Measurements from ENCODE around the gene NRXN3. TPM values are rescaled to one million over a fixed set of nuclear protein-coding genes. Genes with fewer than 3 reads are reported as not detected.

NRXN3 gene
- total RNA-seq, 2 experiments from 2014 or later = not detected

DNA sequence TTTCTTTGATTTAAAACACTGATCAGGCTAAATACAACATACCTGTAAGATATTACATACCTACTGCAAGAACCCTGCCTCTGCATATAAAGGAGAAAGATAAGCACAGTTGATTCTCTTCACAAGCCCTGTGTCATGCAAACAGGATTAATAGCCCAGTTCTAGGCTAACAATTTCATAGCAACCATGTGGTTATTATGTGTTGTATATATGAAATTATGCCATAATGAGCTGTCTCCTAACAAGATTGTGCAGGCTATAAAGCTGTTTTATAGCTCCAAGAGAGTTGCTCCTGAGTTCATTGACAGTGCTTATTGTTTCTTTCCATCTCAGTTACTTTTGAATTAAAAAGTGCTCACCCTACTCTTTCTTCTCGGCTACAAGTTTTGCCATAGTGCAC lies 1431.9 kb downstream of the NRXN3 start:
- Mint-ChIP-seq H3K27me3 (no peaks in the 10 kb centered on the region), H3K36me3 (no peaks in the 10 kb centered on the region), H3K4me3 (no peak overlapping the region), H3K9me3 (ENCODE audit: low read depth) (peaks cover 2% of the 10 kb centered on the region), H3K4me1 (no peaks in the 10 kb centered on the region), H3K27ac (no peak overlapping the region)
- CTCF ChIA-PET = no interaction called here
- no peak for DNase-seq
- ATAC-seq = no peak

DNA sequence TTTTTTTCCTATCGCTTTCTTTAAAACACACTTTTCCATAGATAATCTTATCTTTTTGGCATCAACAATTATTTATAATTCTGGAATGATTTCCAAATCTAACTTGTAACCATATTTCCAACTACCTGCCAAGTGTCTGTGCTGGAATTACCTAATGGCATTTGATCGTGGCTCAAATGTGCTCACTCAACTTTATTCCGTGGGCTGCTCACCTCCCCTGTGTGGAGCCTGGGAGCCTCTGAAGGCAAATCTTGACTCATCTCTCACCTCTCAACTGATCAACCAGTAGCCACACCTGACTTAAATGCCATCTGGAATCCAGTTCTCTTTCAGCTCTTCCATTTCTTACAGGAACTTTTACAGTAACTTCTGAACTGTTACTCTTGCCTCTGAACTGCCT lies 1432.6 kb downstream of the NRXN3 start:
- Mint-ChIP-seq H3K27me3 (no peaks in the 10 kb centered on the region), H3K36me3 (no peaks in the 10 kb centered on the region), H3K4me1 (no peaks in the 10 kb centered on the region), H3K4me3 (no peak overlapping the region), H3K9me3 (ENCODE audit: low read depth) (peaks cover 2% of the 10 kb centered on the region), H3K27ac (no peak overlapping the region)
- CTCF ChIA-PET = no interaction called here
- no peak for ATAC-seq
- DNase-seq = no peak

DNA sequence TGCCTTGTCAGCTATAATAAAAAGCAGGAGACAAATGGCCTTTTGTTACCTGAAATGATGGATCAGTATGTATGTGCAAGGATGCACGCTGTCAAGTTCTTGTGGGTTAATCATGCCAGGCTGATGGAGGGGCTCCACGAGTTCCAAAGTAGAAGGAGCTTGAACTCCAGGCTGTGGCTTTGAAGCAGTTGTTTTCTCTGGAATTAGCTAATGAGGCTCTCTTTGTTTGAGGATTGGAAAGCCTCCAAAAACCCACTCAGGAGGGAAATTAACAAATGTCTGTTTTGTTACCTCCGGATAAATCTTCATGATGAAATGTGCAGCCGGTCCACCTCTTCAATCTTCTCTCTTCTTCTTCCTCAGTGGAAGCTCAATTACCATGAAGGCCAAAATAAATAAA lies 1435.7 kb downstream of the NRXN3 start:
- no peak overlapping the region for H3K4me3 Mint-ChIP-seq
- no peak overlapping the region for H3K27ac Mint-ChIP-seq
- CTCF ChIA-PET = no interaction called here

DNA sequence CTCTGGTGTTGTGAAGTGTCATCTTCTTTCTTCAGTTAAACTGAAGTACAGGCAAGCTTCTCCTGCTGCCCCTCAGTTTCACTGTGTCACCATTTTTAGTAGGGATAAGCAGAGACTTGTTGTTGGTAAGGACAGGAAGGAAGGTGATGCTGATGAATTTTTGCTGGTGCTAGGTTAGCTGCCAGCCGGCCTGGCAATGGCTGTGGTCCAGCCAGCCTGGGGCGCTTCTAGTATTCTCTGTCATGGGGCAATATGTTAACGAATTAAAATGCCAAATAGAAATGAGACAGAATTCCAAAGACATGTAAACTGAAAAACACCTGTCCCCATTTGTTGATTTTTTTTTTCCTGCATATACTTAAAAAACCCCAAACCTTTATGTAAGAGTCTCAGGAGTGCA lies 1438.3 kb downstream of the NRXN3 start:
- DNase-seq (no peak), ATAC-seq (no peak)
- H3K36me3 Mint-ChIP-seq = no peaks in the 10 kb centered on the region
- peaks cover 3% of the 10 kb centered on the region for H3K9me3 Mint-ChIP-seq (ENCODE audit: low read depth)
- H3K27me3 Mint-ChIP-seq = no peaks in the 10 kb centered on the region
- no peak overlapping the region for H3K4me3 Mint-ChIP-seq
- H3K27ac Mint-ChIP-seq = no peak overlapping the region
- CTCF ChIA-PET = no interaction called here
- no peaks in the 10 kb centered on the region for H3K4me1 Mint-ChIP-seq

More for the DNA sequence above, 1435.7 kb downstream of the NRXN3 start:
- DNase-seq (no peak), ATAC-seq (no peak)
- Mint-ChIP-seq H3K27me3 (no peaks in the 10 kb centered on the region), H3K36me3 (no peaks in the 10 kb centered on the region), H3K9me3 (ENCODE audit: low read depth) (peaks cover 3% of the 10 kb centered on the region), H3K4me1 (no peaks in the 10 kb centered on the region)

DNA sequence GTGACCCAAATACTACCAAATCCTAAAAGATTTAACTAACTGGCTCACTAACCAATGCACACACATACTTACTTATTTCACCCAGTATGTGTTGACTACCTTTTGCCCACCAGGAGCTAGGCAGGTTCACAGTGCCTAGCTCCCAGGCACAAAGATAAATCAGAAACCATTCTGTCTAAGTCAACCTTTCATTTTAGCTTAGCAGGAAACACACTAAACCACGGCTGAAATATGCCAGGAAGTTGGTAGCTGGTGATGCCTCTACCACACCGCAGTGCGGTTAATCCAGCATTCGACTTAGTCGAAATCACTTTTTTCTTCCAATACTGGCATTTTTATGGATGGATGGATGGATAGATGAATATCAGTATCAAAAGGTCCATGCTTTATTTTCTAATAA lies 1443.5 kb downstream of the NRXN3 start:
- H3K9me3 Mint-ChIP-seq (ENCODE audit: low read depth) = peaks cover 4% of the 10 kb centered on the region
- CTCF ChIA-PET = no interaction called here
- no peak for DNase-seq
- no peaks in the 10 kb centered on the region for H3K36me3 Mint-ChIP-seq
- no peaks in the 10 kb centered on the region for H3K4me1 Mint-ChIP-seq
- H3K4me3 Mint-ChIP-seq = no peak overlapping the region
- H3K27ac Mint-ChIP-seq = no peak overlapping the region
- no peak for ATAC-seq
- no peaks in the 10 kb centered on the region for H3K27me3 Mint-ChIP-seq

DNA sequence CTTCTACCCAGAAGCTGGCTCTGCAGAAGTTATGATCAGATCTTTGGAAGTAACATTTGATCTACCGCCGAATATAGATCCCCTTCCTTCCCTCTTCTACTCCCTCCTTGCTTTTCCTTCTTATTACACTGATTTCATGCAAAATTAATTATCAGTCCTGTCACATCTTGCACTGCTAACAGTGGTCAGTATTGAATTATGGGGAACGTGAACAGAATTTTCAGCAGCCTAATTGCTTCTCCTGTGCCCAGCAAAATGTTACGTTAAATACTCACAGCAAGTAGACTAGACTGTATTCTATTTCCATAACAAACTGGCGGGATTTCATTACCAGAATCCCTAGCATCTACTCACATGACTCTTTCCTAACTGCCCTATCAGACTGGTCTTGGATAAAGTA lies 1444.3 kb downstream of the NRXN3 start:
- CTCF ChIA-PET = no interaction called here

DNA sequence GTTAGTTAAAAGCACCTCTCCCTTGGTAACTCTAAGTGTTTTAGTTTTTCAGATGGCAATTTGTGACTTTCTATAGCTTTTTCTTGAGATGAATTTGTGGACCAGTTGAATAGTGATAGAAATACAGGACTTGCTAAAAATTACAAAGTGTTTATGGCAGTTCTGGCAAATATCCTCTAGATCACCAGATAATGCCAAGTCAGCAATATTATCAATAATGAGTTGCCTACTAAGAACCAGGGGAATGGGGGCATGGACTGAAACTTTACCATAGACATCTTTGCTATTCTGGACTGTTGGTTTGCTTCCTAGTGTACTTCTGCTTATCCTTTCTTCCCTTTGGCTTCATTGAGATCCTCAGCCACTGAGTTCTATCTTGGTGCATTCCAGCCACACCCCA lies 1456.9 kb downstream of the NRXN3 start:
- no peak for DNase-seq
- no peak overlapping the region for H3K27ac Mint-ChIP-seq
- CTCF ChIA-PET = no interaction called here
- no peak for ATAC-seq
- H3K4me3 Mint-ChIP-seq = no peak overlapping the region
- H3K27me3 Mint-ChIP-seq = no peaks in the 10 kb centered on the region
- H3K9me3 Mint-ChIP-seq (ENCODE audit: low read depth) = peaks cover 6% of the 10 kb centered on the region
- no peaks in the 10 kb centered on the region for H3K4me1 Mint-ChIP-seq
- H3K36me3 Mint-ChIP-seq = no peaks in the 10 kb centered on the region

More for the DNA sequence above, 1444.3 kb downstream of the NRXN3 start:
- H3K27me3 Mint-ChIP-seq = no peaks in the 10 kb centered on the region
- H3K27ac Mint-ChIP-seq = no peak overlapping the region
- H3K9me3 Mint-ChIP-seq (ENCODE audit: low read depth) = peaks cover 4% of the 10 kb centered on the region
- H3K36me3 Mint-ChIP-seq = no peaks in the 10 kb centered on the region
- no peak for DNase-seq
- no peak overlapping the region for H3K4me3 Mint-ChIP-seq
- H3K4me1 Mint-ChIP-seq = no peaks in the 10 kb centered on the region
- ATAC-seq = no peak

DNA sequence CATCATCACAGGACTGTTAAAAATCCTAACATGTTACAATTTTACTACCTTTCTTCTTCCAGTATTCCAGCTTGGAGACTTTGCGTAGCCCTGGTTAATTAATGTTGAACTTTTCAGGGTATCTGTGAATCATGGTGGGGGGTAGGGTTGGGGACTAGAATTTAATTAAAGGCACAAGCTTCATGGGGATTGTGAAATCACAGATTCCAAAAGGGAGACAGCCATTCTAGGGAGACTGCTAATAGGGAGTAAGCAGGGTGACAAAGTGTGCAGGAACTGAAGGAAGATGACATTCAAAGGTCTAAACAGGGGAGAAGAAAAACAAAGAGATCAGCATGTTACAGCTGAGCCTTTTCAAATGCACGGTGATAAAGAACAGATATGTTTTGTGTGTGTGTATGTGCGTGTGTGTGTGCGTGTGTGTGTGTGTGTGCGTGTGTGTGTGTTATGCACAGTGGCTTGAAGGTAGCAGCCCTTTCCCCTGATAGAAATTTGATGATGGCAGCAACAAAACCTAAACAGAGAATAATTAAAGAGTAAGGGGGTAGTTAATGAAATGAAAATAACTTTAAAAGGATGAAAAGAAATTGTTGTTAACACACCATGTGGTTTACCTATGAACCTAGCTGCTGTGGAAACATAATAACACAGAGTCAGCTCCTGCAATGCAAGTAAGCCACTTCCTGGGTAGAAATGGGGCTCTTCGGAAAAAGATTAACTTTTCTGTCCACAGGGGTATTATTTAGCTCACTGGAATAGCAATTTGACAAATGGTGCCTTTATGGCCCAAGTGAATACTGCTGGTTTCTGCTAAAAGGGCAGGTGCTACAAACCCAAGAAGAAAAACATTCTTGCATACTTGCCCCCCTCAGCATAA lies 1459.5 kb downstream of the NRXN3 start:
- H3K27ac Mint-ChIP-seq = no peak overlapping the region
- no peaks in the 10 kb centered on the region for H3K4me1 Mint-ChIP-seq
- peaks cover 7% of the 10 kb centered on the region for H3K9me3 Mint-ChIP-seq (ENCODE audit: low read depth)
- ATAC-seq (no peak), DNase-seq (no peak)
- no peak overlapping the region for H3K4me3 Mint-ChIP-seq
- H3K27me3 Mint-ChIP-seq = no peaks in the 10 kb centered on the region
- CTCF ChIA-PET = no interaction called here
- no peaks in the 10 kb centered on the region for H3K36me3 Mint-ChIP-seq

DNA sequence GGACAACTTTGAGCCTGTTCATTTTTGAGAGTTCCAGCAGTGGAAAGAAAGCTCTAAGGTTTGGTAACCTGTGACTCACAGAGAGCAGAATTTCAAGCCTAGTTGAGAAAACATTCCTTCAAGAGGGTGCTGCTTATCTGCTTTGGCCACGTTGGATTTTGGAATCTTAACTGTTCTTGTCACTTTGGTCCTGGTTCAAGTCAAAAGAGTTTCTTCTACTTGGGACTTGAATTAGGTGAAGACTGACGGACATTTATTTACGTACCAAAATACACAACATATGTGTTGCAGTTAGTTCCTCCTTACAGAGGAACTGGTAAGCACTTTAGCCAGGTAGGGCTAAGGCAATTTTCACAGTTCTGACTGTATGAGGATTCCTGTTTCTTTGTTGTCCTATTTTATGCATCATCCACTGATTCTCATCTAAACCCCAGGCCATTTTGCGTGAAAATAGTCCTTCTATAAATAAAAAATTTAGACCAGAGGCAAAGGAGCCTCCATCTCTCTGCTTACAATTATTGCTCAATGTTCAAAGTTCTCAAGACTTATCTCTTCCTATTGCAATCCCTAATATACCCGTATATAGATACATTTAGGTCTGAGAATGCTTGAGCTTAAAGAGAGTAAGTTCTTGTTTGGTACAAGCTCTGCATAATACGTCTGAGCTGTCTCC lies 1460.3 kb downstream of the NRXN3 start:
- Mint-ChIP-seq H3K36me3 (no peaks in the 10 kb centered on the region), H3K9me3 (ENCODE audit: low read depth) (peaks cover 7% of the 10 kb centered on the region), H3K4me1 (no peaks in the 10 kb centered on the region), H3K27me3 (no peaks in the 10 kb centered on the region), H3K27ac (no peak overlapping the region), H3K4me3 (no peak overlapping the region)
- DNase-seq = no peak
- ATAC-seq = no peak
- CTCF ChIA-PET = no interaction called here

DNA sequence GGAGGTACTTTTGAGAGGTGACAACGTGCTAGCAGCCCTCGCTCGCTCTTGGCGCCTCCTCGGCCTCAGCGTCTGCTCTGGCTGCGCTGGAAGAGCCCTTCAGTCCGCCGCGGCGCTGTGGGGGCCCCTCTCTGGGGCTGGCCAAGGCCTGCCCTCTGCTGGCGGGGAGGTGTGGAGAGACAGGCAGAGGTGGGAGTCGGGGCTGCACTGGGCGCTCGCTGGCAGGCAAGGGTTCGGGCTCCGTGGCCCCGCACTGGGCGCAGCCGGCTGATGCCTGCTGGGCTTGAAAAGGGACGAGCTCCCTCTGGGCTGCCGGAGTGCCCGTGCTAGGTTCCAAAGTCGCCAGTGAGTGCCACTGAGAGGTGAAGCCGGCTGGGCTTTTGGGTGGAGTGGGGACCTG lies 1461.1 kb downstream of the NRXN3 start:
- peaks cover 7% of the 10 kb centered on the region for H3K9me3 Mint-ChIP-seq (ENCODE audit: low read depth)
- ATAC-seq (no peak), DNase-seq (no peak)
- CTCF ChIA-PET = no interaction called here
- H3K4me3 Mint-ChIP-seq = no peak overlapping the region
- no peaks in the 10 kb centered on the region for H3K4me1 Mint-ChIP-seq
- no peaks in the 10 kb centered on the region for H3K36me3 Mint-ChIP-seq
- no peaks in the 10 kb centered on the region for H3K27me3 Mint-ChIP-seq
- H3K27ac Mint-ChIP-seq = no peak overlapping the region

DNA sequence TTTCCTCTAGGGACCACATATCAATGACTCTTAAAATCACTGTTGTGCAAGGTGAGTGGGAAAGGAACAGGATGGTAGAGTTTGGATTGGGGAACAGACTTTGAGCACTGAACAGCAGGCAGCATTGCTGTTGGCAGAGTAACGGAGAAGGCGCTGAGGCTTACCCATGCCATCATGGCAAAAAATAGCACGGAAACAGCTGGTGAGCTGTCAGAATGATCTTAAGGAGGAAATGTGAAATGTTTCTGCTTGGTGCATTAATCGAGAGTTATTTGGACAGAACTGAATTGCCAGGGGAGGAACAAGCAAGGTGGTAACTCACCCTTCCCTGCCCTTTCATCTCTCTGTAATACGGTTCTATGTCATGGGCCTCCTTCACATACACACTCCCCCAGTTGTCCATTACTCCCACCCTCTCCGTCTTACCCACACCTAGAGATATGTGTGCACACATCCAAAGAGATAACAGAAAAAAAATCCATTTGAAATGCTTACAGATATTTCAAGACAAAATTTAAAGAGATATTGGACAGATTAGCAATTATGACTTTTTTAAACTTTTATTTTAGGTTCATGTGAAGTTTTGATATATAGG lies 1468.6 kb downstream of the NRXN3 start:
- ATAC-seq (no peak), DNase-seq (no peak)
- Mint-ChIP-seq H3K9me3 (ENCODE audit: low read depth) (no peaks in the 10 kb centered on the region), H3K27me3 (no peaks in the 10 kb centered on the region), H3K4me3 (no peak overlapping the region), H3K27ac (no peak overlapping the region), H3K36me3 (no peaks in the 10 kb centered on the region), H3K4me1 (no peaks in the 10 kb centered on the region)
- CTCF ChIA-PET = no interaction called here

DNA sequence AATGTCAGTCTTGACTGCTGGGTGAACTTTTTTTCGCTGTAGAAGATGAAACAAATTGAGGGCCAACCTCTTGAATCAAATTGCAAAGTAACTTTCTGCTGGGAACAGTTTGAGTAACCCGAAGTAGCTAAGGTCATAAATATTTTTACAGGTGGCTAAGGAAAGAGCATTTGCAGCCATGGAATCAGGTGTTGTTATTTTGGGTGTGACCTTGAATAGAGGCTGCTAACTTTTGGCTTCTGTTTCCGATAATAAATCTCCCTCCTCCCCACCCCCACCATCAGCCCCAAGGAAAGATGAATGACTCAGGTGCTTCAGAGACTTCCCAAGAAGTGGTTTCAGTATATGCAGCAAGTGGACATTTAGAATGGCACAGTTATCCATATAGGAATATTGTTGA lies 1469.4 kb downstream of the NRXN3 start:
- Mint-ChIP-seq H3K36me3 (no peaks in the 10 kb centered on the region), H3K4me3 (no peak overlapping the region), H3K9me3 (ENCODE audit: low read depth) (no peaks in the 10 kb centered on the region), H3K27ac (no peak overlapping the region), H3K4me1 (no peaks in the 10 kb centered on the region), H3K27me3 (no peaks in the 10 kb centered on the region)
- DNase-seq = no peak
- no peak for ATAC-seq
- CTCF ChIA-PET = no interaction called here

DNA sequence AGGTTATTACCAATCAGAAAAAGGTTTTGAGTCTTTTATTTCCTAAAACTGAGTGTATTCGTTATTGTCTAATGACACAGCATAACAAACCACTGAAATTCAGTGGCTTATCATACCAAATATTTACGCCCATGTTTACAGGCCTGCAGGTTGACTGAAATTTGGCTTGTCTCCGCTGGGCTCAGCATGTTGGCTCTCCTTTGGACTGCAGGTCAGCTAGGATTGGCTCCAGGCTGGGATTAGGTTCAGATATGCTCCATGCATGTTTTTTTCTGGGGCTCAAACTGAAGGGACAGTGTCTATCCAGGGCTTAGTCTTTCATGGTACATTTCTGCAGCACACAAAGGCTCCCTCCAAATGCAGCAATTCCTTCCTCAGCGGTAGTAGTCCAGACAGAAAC lies 1471.2 kb downstream of the NRXN3 start:
- no peak for DNase-seq
- H3K4me1 Mint-ChIP-seq = no peaks in the 10 kb centered on the region
- H3K27me3 Mint-ChIP-seq = no peaks in the 10 kb centered on the region
- ATAC-seq = no peak
- H3K9me3 Mint-ChIP-seq (ENCODE audit: low read depth) = peaks cover 2% of the 10 kb centered on the region
- H3K4me3 Mint-ChIP-seq = no peak overlapping the region
- CTCF ChIA-PET = no interaction called here
- no peaks in the 10 kb centered on the region for H3K36me3 Mint-ChIP-seq
- no peak overlapping the region for H3K27ac Mint-ChIP-seq

DNA sequence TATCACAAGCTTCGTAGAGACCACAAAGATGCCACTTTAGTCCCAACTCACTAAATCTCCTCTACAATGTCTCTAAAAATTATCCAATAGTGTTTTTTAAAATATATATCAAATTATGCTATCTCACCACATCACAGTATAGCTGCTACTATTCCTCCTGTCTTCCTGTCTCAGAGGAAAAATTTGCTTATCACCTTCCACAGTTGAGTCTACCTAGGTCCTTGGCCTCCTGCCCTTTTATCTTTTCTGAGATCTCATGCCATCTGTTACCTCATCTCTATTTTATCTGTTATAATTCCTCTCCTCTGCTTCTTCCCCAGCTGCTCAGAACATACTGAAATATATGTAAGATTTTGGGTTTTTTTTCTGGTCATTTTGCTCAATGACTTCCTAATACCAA lies 1473.0 kb downstream of the NRXN3 start:
- Mint-ChIP-seq H3K36me3 (no peaks in the 10 kb centered on the region), H3K27me3 (no peaks in the 10 kb centered on the region), H3K27ac (no peak overlapping the region), H3K4me1 (no peaks in the 10 kb centered on the region), H3K9me3 (ENCODE audit: low read depth) (peaks cover 2% of the 10 kb centered on the region), H3K4me3 (no peak overlapping the region)
- CTCF ChIA-PET = no interaction called here
- ATAC-seq = no peak
- DNase-seq = no peak

Data from activated CD8-positive, alpha-beta memory T cell treated with anti-CD3 and anti-CD28 coated beads, Interleukin-2, amount 10 ng/mL, durations not matched to agents 7 days and 5 days (primary cell).